ENCODE results near the gene VOPP1. TPM values are rescaled to one million over a fixed set of nuclear protein-coding genes. Genes with fewer than 3 reads are reported as not detected.

VOPP1 gene
- total RNA-seq, 2 donors from 2014 or later = 88.9 to 131 TPM

DNA sequence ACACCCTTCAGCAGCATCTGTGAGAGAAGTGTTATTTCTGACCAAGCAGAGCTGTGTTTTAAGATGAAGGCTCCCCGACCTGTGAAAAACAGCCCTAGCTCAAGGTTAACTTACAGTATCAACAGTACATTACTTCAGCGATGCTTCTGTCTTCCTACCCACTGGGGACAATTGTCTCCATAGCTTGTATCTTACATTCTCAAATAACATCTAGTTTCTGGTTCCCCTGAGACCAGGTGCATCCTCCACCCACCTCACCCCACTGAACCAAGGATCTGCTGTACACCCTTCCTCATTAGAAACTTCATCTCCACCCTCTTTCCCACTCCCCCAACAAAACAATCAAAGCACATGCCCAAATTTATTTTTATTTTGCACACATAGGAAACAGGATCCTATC lies 102.0 kb downstream of the VOPP1 start:
- no peak for ATAC-seq (ENCODE audit: insufficient number of reproducible peaks, low FRiP score, low read depth)
- TF ChIP-seq, protein P1, sequence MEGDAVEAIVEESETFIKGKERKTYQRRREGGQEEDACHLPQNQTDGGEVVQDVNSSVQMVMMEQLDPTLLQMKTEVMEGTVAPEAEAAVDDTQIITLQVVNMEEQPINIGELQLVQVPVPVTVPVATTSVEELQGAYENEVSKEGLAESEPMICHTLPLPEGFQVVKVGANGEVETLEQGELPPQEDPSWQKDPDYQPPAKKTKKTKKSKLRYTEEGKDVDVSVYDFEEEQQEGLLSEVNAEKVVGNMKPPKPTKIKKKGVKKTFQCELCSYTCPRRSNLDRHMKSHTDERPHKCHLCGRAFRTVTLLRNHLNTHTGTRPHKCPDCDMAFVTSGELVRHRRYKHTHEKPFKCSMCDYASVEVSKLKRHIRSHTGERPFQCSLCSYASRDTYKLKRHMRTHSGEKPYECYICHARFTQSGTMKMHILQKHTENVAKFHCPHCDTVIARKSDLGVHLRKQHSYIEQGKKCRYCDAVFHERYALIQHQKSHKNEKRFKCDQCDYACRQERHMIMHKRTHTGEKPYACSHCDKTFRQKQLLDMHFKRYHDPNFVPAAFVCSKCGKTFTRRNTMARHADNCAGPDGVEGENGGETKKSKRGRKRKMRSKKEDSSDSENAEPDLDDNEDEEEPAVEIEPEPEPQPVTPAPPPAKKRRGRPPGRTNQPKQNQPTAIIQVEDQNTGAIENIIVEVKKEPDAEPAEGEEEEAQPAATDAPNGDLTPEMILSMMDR (IDR thresholded peaks at IDR 0.05) = no peak

DNA sequence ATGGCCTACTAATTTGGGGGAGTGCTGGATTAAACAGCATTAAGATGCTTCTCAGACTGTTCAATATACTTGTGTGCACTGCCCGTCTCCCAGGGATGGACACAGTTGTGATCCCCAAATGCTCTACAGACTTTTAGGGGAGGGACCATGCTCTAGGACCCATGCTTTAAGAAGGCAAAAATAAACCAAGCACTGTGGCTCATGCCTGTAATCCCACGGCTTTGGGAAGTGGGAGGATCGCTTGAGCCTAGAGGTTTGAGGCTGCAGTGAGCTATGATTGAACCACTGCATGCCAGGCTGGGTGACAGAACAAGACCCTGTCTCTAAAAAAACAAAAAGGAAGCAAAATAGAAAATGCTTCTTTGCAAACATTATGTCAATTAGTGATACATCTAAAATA lies 102.6 kb downstream of the VOPP1 start:
- DNase-seq (ENCODE audit: low spot score) (no peak), ATAC-seq (ENCODE audit: insufficient number of reproducible peaks, low FRiP score, low read depth) (no peak)
- no peak overlapping the region for H3K27ac ChIP-seq
- H3K9me3 ChIP-seq = no peaks in the 10 kb centered on the region
- peaks cover 21% of the 10 kb centered on the region for H3K36me3 ChIP-seq
- no peaks in the 10 kb centered on the region for H3K27me3 ChIP-seq (replicated peaks; ENCODE audit: insufficient read depth)
- H3K4me1 ChIP-seq (ENCODE audit: control insufficient read depth in 1 of 2, low read depth in 2 of 2) = no peaks in the 10 kb centered on the region
- TF ChIP-seq, protein P1 (IDR thresholded peaks at IDR 0.05) = no peak
- H3K4me3 ChIP-seq = no peak overlapping the region

More for the DNA sequence above, 102.0 kb downstream of the VOPP1 start:
- H3K4me3 ChIP-seq = no peak overlapping the region
- H3K4me1 ChIP-seq (ENCODE audit: control insufficient read depth in 1 of 2, low read depth in 2 of 2) = no peaks in the 10 kb centered on the region
- H3K36me3 ChIP-seq = peaks cover 18% of the 10 kb centered on the region
- H3K9me3 ChIP-seq = no peaks in the 10 kb centered on the region
- DNase-seq (ENCODE audit: low spot score) = no peak
- H3K27me3 ChIP-seq (replicated peaks; ENCODE audit: insufficient read depth) = no peaks in the 10 kb centered on the region
- H3K27ac ChIP-seq = no peak overlapping the region

DNA sequence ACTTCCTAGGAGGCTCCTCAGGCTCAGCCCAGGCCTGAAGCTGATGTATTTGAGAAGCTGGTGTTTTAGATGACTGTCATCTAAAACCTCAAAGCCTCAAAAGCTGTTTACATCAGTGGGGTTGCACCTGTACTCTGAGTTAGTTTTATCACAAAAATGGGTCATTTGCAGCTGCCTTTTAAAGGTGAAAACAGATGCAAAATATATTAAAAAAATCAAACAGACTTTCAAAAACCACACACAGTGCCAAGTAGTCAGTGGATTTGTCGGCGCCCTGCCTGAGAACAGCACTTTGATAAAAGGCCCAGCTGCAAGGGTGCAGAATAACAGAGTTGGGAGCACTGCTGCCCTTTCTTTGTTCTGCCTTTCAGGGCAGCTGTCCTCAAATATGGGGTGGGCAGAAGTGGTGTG lies 103.0 kb downstream of the VOPP1 start:
- ATAC-seq (ENCODE audit: insufficient number of reproducible peaks, low FRiP score, low read depth) (no peak), DNase-seq (ENCODE audit: low spot score) (no peak)
- Histone ChIP-seq H3K4me3 (no peak overlapping the region), H3K36me3 (peaks cover 25% of the 10 kb centered on the region), H3K9me3 (no peaks in the 10 kb centered on the region), H3K27me3 (replicated peaks; ENCODE audit: insufficient read depth) (no peaks in the 10 kb centered on the region), H3K27ac (no peak overlapping the region), H3K4me1 (ENCODE audit: control insufficient read depth in 1 of 2, low read depth in 2 of 2) (no peaks in the 10 kb centered on the region)
- TF ChIP-seq, protein P1 (IDR thresholded peaks at IDR 0.05) = no peak

DNA sequence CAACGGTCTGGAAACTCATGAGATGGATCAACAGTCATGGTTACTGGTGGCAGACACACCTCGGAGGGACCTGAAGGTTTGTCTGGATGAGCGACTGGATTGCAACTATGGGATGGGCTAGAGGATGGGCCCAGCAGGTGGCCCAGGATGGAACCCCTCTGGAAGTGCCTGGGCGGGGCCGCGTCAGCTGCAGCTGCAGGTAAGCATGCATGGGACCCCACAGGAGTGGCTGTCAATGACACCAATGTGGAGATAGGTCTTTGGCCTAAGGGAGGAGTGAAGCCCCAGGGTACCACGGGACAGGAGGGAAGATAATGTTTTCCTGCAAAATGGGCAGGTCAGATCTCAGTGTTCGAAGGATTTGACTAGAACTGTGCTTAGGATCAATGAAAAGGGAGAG lies 103.8 kb downstream of the VOPP1 start:
- peaks cover 29% of the 10 kb centered on the region for H3K36me3 ChIP-seq
- ATAC-seq (ENCODE audit: insufficient number of reproducible peaks, low FRiP score, low read depth) = no peak

DNA sequence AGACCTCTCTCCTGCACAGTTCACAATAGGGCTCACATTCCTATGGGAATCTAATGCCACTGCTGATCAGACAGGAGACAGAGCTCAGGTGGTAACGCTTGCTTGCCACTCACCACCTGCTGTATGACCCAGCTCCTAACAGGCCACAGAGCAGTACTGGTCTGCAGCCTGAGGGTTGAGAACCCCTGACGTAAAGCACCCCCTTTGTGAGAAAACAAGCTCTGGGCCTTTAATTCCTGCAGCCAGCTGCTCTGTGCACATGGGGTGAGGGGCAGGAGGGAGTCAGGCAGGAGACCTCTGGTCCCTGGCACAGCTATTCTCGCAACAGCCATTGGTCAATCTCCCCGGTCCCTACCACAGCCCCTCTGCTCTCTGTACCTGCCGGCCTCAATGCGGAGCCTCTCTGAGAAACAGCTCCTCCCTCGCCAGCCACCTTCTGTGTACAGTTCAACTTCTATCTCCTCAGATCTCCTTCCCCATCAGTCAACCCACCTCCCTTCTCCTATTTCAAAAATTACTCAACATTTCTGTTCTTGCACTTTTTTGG lies 105.2 kb downstream of the VOPP1 start:
- DNase-seq (ENCODE audit: low spot score) = no peak
- Histone ChIP-seq H3K36me3 (peaks cover 25% of the 10 kb centered on the region), H3K27ac (no peak overlapping the region), H3K27me3 (replicated peaks; ENCODE audit: insufficient read depth) (no peaks in the 10 kb centered on the region), H3K9me3 (peaks cover 2% of the 10 kb centered on the region), H3K4me3 (no peak overlapping the region), H3K4me1 (ENCODE audit: control insufficient read depth in 1 of 2, low read depth in 2 of 2) (no peaks in the 10 kb centered on the region)
- TF ChIP-seq, protein P1 (IDR thresholded peaks at IDR 0.05) = no peak
- no peak for ATAC-seq (ENCODE audit: insufficient number of reproducible peaks, low FRiP score, low read depth)

More for the DNA sequence above, 103.8 kb downstream of the VOPP1 start:
- DNase-seq (ENCODE audit: low spot score) = no peak
- H3K27me3 ChIP-seq (replicated peaks; ENCODE audit: insufficient read depth) = no peaks in the 10 kb centered on the region
- no peaks in the 10 kb centered on the region for H3K4me1 ChIP-seq (ENCODE audit: control insufficient read depth in 1 of 2, low read depth in 2 of 2)
- TF ChIP-seq, protein P1 (IDR thresholded peaks at IDR 0.05) = no peak
- H3K27ac ChIP-seq = no peak overlapping the region
- no peak overlapping the region for H3K4me3 ChIP-seq
- no peaks in the 10 kb centered on the region for H3K9me3 ChIP-seq
